HG03520 (cell line): Measurements from ENCODE around the gene COMMD6.
A peak's percentile ranks its signal among the peaks of the same experiment; 100 is the strongest.

Experiments used
- ATAC-seq: cut with Tn5 transposase; IDR thresholded peaks from one replicate; pipeline ENCODE4 v1.9.1; 2021; ENCODE audit warnings: mild to moderate bottlenecking, moderate library complexity; ENCODE audit not compliant: unreplicated experiment

COMMD6 gene

DNA sequence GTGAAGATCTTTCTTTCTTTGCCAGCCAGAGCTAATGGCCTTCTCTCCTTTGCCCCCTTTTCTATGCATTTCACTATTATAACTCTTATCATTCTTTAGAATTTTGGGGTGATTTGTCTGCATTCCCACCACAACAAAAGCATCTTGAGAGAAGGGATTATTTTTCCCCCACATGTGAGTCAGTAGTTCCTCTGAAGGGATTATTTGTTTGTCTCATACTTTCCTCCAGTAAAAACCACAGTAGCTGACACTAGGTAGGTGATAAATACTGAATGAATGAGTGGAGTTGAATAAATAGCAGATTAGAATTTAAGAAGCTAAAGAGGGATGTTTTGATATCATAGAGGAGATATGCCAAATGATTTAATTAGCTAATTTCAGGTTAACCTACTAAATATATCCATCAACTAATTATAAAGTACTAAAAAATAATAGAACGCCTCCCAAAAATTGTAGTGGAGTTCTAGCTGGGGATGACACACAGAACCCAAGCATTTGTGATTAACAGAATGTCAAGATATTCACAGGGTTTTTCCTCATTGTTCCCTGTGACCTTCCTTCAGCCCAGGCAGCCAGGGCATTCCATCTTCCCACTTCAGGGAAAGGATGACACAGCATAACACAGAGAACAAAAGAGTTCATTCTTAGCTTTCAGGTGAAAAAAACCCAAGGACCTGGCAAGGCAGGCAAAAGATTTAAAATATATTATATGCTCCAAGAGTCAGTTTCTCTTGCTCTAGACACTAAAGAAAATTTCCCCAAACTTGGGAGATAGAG, 52.2 kb downstream of the COMMD6 start:
- ATAC-seq = no peak

DNA sequence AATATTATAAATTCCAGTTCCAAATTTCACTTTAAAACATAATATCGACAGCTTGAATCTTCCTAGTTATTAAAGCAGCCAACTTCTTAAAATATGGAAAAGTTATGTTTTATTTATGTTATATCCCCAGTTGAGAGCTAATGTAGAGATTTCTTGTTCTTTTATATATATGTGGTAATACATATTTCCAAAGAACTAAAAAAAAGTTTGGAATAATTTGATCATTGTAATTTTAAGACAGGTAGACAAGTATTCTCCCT, 54.9 kb downstream of the COMMD6 start:
- no peak for ATAC-seq

DNA sequence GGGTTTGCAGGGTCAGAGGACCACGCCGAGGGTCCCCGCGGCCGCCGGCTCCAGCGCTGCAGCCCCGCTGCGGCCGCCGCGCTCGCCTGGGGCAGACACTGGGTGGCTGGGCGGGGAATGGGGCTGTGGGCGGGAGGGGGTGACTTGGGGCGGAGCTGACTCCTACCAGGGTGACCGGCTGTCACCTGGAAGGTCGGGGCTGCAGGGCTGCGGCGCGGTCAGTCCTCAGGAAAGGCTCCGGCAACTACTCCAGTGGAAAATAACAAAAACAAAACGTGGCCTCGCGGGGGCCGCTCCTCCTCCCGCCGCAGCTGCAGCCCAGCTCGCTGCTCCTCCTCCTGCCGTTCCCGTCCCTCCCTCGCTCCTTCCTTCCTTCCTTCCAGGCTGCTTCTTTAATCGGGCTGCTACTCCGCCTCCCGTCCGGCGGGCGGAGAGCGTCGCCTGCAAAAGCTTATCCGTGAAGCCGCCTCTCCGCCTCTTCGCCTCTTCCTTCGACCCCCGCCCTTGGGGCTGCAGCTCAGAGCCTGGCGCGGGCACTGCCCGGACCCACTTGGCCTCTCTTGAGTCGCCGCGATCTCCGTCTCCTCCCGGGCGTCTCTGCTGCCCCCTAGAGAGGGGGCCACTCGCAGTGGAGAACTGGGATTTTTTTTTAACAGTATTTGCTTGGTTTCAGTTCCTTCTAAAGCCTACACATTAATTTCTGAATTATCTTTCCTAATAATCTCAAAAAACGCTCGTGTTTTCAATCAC, 55.4 kb downstream of the COMMD6 start, which contains the start of gene TBC1D4:
Gene TBC1D4 (minus strand): TSS at position 100 of the 750 bp plus-strand sequence. CDS start 402 bp downstream, outside the sequence.
- peak; percentile 68 for ATAC-seq

DNA sequence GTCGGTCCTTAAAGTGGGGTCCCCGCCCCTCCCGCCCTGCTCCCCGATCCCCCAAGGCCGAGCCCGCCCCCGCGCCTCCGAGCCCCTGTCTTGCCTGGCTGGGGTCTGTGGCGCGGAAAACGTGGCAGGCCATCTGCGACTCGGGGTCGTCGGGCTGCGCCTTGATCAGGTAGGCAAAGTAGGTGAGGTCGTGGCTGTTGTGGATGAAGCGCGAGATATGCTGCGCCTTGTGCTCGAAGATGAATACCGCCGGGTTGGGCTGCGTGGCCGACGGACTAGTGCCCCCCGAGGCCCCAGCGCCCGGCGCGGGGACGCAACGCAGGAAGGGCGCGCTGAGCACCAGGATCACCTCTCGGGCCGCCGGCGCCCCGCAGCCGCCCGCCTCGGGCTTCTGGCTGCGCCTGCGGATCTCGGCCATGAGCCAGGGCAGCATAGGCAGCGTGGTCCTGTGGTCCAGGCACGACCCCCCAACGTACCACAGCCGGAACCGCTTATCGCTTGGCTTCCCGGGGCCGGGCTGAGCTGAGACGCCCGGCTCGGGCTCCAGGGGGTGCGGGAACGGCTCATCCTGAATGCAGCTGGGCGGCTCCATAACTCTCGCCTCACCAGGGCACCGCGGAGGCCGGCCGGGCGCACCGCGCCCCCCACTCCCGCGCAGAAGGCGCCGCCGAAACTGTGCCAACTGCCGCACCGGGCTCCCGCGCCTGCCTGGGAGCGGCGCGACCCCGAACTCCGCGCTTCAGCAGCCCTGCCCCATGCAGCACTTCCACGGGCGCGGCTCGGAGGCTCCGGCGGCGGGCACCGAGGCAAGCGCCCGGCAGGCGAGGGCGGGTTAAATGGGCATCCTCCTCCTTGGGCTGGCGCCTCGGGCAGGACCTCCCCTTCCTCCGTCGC, 56.2 kb downstream of the COMMD6 start:
- ATAC-seq = peak; percentile 25

- ATAC-seq = no peak
Observed at GRCh38 chr13:75480671-75481175, 56.9 kb downstream of the COMMD6 start.

DNA sequence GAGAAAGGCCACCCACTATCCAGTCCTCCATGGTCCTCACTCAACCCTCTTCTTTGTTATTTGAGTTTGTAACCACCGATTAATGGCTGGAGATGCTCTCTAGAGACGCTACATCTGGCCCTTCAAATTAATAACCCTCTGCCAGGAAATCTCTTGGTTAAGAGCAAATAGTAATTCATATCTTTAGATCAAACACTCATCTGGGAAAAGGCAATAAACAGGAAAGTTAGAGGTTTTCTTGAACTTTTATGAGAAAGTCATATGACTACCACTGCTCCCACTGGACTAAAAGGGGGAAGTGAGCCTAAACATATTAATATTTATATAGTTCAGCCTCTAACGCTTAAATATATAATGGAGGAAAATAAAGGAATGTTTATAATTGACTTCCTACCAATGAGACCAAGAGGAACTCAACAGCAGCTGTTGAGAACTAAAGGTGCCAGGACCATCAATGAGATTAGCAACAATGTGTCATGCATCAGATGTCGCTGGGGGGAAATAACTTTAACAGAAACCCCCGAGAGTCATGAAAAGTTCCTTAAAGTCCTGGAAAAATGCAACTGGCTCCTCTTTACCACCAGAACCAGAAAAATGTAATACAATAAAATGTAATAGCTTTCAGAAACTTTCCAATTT, 58.4 kb downstream of the COMMD6 start:
- ATAC-seq = no peak

GRCh38 chr13:75478659-75479058, 59.0 kb downstream of the COMMD6 start:
- ATAC-seq = no peak
